Amniotic stem cell (primary cell): ENCODE measurements around the gene MASP2.
A peak's percentile ranks its signal among the peaks of the same experiment; 100 is the strongest.
"Not testable (repeated sequence)": the region's sequence is repeated elsewhere in the genome, so short reads cannot be mapped to it uniquely, and the experiment has no call there.

Experiments used
- DNase-seq: peaks from one replicate; lab custom pipeline; 2025; lab: John Stamatoyannopoulos, UW

The MASP2 gene

DNA sequence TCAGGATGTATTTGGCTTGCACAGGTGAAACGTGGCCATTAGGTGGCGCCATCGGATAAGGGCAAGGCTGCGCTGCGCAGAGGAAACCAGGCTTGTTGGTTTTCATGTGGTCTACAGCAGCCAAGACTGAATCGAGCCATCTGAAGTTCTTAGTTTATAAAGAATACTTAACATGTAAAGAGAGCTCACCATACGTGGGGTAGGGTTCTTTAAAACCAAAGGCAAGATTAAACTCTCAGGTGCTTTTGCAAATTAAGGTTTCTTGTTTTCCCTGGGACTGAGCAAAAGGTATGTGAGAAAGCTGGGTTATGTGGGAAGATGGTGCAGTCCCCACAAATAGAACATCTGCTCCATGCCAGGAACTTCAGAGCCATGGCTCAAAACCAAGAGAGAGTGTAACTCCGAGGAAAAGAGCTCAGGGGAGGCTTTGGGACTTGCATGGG, 9.3 kb downstream of the MASP2 start:
- peak; percentile 71 for DNase-seq

DNA sequence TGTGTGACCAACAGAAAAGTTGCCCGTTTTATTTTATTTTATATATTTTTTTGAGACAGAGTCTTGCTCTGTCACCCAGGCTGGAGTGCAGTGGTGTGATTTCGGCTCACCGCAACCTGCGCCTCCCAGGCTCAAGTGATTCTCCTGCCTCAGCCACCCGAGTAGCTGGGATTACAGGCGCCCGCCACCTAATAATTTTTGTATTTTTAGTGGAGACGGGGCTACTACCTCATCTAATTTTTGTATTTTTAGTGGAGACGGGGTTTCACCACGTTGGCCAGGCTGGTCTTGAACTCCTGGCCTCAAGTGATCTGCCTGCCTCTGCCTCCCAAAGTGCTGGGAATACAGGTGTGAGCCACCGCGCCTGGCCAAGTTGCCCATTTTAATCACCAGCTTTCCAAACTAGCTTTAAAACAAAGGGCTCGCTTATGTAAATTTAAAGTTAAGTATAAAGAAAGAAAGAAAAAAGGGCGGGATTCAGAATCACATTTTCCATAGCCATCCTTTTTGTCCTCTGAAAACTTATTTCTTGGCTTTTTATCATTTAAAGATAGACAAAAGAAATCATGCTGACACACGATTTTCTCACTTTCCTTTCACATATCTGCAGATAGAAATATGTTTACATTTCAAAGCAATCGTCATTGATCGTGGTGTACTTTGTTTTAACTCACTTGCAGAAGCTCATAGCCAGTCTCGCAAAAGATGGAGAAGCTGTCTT, 9.9 kb downstream of the MASP2 start:
- not testable (repeated sequence) for DNase-seq

- no peak for DNase-seq
Observed at GRCh38 chr1:11031624-11032262, 15.3 kb downstream of the MASP2 start.

GRCh38 chr1:11030865-11031264, 16.2 kb downstream of the MASP2 start:
- DNase-seq: no peak

DNA sequence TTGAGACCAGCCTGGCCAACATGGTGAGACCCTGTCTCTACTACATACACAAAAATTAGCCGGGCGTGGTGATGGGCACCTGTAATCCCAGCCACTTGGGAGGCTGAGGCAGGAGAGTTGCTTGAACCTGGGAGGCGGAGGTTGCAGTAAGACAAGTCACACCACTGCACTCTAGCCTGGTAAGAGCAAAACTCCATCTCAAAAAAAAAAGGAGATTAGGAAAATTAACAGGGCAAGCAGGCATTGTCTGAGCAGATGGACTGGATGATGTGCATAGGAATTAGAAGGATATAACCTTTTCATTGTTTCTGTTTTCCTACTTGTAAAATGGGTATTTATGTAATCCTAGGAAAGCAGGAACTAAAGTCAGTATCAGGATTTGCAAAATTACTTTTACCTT, 19.0 kb downstream of the MASP2 start:
- DNase-seq: no peak

GRCh38 chr1:11027316-11027715, 19.7 kb downstream of the MASP2 start:
- DNase-seq: no peak

DNA sequence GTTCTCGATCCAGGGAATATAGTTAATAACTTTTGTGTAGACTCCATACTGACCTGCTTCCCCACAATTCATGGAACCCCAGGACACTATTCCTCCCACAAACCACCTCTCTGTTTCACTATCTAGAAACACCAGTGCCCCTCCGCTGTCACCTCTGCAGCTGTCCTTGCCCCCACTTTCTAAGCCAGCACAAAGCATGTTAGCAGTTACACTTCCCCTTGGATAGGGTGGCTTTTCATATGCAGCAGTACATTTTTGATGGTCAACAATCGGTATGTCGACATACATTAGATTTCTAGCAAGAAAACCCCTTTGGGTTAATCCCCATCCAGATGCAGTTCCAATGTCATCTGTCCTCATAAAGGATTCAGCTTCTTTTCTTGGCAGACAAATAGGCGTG, 20.1 kb downstream of the MASP2 start:
- DNase-seq: no peak

- DNase-seq: no peak
Observed at GRCh38 chr1:11026052-11026451, 21.0 kb downstream of the MASP2 start.

- DNase-seq: no peak
Observed at GRCh38 chr1:11025618-11026017, 21.4 kb downstream of the MASP2 start.

- no peak for DNase-seq
Observed at GRCh38 chr1:11024874-11025203, 22.2 kb downstream of the MASP2 start.

- DNase-seq: no peak
Observed at GRCh38 chr1:11024154-11024873, 22.7 kb downstream of the MASP2 start.

DNA sequence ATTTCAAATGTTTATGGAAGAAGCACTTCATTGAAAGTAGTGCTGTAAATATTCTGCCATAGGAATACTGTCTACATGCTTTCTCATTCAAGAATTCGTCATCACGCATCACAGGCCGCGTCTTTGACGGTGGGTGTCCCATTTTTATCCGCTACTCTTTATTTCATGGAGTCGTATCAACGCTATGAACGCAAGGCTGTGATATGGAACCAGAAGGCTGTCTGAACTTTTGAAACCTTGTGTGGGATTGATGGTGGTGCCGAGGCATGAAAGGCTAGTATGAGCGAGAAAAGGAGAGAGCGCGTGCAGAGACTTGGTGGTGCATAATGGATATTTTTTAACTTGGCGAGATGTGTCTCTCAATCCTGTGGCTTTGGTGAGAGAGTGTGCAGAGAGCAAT, 23.8 kb downstream of the MASP2 start:
- no peak for DNase-seq

DNA sequence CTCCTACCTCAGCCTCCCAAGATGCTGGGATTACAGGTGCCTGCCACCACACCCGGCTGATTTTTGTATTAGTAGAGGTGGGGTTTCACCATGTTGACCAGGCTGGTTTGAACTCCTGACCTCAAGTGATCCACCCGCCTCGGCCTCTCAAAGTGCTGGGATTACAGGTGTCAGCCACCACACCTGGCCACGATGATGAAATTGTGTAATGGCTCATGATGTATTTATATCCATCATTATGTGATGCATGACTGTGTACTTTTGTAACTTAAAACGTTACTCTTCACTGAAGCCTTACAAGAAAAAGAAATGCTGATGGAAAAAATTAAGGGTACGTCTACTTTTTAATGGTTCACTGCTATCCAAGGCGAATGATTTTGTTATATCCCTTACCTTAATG, 27.1 kb downstream of the MASP2 start:
- no peak for DNase-seq

DNA sequence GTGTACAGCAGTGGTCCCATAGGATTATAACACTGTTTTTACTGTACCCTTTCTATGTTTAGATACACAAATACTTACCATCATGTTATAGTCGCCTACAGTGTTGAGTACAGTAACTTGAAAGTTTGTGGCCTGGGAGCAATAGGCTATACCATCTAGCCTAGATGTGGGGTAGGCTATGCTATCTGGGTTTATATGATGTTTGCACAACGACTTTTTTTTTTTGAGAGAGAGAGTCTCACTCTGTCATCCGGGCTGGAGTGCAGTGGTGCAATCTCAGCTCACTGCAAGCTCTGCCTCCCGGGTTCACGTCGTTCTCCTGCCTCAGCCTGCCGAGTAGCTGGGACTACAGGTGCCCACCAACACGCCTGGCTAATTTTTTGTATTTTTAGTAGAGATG, 27.7 kb downstream of the MASP2 start:
- DNase-seq: not testable (repeated sequence)

- no peak for DNase-seq
Observed at GRCh38 chr1:11013160-11013531, 33.9 kb downstream of the MASP2 start.

DNA sequence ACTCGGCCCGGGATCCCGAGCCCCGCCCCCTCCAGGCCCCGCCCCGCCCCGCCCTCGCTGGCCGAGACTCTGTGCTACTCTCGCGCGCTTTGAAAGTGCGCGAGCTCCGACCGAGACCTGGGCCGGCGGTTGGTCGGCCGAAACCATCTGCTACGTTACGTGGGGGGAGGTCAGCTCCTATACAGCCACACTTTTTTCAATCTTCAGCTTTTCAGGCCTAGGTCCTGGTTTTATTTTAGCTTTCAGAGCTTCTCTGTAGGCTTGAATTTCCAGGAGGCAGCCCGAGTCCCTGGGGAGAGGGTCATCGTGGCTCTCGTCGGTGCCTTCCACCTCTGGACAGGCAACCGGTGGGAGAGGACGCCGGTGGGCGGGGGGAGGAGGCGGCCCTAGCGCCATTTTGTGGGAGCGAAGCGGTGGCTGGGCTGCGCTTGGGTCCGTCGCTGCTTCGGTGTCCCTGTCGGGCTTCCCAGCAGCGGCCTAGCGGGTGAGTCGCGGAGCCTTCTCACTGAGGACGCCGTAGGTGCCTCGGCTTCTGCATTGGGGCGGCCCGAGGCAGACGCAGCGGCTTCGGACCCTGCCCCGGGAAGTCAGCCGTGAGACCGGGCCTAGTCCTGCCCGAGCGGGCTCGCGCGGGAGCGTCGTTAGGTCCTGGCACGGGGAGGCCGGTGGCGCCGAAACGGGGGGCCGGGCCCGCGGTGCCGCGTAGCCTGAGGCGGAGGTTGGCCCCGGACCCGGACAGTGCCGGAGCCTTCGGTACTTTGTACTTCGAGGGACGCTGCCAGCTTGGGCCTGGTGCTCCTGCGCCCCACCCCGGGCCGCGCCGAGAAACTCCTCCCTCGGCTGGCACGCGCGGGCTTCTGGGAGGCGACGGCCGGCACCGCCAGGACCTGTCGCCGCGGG, 34.5 kb downstream of the MASP2 start, which contains the start of gene TARDBP:
TSS of gene TARDBP (plus strand) at position 395 of the 900 bp plus-strand sequence. CDS start 1,074 bp downstream, outside the sequence.
- DNase-seq: peak; percentile 87

GRCh38 chr1:11000526-11000925, 46.5 kb downstream of the MASP2 start:
- no peak for DNase-seq

- no peak for DNase-seq
Observed at GRCh38 chr1:10996100-10996499, 50.9 kb downstream of the MASP2 start.

- DNase-seq: no peak
Observed at GRCh38 chr1:10992864-10993263, 54.2 kb downstream of the MASP2 start.

GRCh38 chr1:10992004-10992403, 55.0 kb downstream of the MASP2 start:
- DNase-seq: not testable (repeated sequence)

DNA sequence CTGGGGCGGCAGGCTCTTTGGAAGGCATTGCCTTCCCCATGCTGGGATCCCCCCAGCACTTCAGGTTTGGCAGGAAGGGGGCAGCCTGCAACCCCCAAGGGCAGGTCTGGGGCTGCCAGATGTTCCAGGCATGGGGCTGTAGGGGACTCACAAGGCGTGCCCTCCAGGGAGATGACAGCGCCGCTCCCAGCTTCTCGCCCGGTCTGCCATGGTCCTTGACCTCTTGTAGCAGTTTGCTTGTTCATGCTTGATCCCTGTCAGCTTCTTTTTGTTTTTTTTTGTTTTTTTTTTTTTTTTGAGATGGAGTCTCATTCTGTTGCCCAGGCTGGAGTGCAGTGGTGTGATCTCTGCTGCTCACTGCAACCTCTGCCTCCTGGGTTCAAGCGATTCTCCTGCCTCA, 56.2 kb downstream of the MASP2 start:
- no peak for DNase-seq

- DNase-seq: not testable (repeated sequence)
Observed at GRCh38 chr1:10989920-10990516, 57.0 kb downstream of the MASP2 start.
